ENCODE data around the gene SNAPC2.

SNAPC2 gene

DNA sequence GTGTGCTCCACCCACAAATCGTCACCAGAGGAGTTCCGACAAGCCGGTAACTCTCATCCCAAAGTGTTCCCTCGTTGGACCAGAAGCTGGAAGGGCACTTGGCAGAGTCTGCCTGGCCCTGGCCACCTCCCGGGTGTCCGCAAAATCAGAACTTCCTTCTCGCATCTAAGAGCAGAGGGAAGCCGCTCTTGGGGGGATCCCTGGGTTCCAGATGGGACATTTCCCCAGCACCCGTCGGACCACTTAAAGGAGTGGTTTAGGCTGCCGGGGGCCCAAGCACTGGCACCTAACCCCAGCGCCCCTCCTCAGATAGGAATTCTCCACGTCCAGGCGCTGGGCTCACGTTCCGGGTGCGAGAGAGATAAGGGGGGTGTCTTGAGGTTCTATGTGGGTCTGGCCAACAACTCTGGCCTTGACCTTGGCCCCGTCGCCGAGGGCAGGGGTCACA is 17.3 kb upstream of the SNAPC2 start:
- H3K27ac Mint-ChIP-seq: peak overlapping the region; percentile 96
- H3K4me1 Mint-ChIP-seq (ENCODE audit: low read depth): peaks cover 27% of the 10 kb centered on the region
- H3K36me3 Mint-ChIP-seq (ENCODE audit: low read depth): no peaks in the 10 kb centered on the region
- H3K27me3 Mint-ChIP-seq: no peaks in the 10 kb centered on the region
- peak overlapping the region; percentile 86 for H3K4me3 Mint-ChIP-seq
- no peaks in the 10 kb centered on the region for H3K9me3 Mint-ChIP-seq

DNA sequence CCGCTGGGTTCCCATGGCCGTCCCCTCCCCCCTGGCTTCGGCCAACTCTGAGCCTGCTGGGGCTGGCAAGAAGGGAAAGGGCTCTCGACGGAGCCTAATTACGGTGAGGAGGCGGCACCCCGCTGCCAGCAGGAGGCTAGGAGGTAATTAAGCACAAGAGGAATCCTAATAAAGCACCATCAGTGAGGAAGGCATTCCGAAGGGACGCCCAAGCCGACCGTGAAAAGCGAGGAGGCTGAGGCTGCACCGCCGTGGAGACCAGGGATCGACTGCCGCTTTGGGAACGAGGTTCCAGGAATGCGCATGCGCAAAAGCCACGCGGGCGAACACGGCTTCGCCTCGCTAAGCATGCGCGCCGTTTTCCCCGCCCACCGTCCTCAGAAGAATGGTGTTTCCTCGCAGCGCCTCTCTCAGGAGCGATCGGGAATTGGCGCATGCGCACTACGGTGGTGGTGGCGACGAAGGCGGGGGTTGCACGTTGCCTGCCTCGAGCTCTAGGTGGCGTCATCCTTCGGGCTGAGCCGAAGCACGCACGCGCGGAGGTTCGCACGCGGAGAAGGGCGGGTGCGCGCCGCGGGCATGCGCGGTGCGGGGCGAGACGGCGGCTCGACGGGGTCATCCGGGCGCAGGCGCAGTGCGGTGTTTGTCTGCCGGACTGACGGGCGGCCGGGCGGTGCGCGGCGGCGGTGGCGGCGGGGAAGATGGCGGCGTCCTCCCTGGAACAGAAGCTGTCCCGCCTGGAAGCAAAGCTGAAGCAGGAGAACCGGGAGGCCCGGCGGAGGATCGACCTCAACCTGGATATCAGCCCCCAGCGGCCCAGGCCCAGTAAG is 16.7 kb upstream of the SNAPC2 start, which contains the start of gene MAP2K7:
Gene MAP2K7 (plus strand): TSS at position 634 of the 830 bp plus-strand sequence. CDS start 68 bp downstream, at position 702.
- H3K36me3 Mint-ChIP-seq (ENCODE audit: low read depth): no peaks in the 10 kb centered on the region
- H3K9me3 Mint-ChIP-seq: no peaks in the 10 kb centered on the region
- peaks cover 27% of the 10 kb centered on the region for H3K4me1 Mint-ChIP-seq (ENCODE audit: low read depth)
- H3K27me3 Mint-ChIP-seq: no peaks in the 10 kb centered on the region
- peak within 1 kb of the TSS; percentile 86 for H3K4me3 Mint-ChIP-seq
- peak within 1 kb of the TSS; percentile 96 for H3K27ac Mint-ChIP-seq

DNA sequence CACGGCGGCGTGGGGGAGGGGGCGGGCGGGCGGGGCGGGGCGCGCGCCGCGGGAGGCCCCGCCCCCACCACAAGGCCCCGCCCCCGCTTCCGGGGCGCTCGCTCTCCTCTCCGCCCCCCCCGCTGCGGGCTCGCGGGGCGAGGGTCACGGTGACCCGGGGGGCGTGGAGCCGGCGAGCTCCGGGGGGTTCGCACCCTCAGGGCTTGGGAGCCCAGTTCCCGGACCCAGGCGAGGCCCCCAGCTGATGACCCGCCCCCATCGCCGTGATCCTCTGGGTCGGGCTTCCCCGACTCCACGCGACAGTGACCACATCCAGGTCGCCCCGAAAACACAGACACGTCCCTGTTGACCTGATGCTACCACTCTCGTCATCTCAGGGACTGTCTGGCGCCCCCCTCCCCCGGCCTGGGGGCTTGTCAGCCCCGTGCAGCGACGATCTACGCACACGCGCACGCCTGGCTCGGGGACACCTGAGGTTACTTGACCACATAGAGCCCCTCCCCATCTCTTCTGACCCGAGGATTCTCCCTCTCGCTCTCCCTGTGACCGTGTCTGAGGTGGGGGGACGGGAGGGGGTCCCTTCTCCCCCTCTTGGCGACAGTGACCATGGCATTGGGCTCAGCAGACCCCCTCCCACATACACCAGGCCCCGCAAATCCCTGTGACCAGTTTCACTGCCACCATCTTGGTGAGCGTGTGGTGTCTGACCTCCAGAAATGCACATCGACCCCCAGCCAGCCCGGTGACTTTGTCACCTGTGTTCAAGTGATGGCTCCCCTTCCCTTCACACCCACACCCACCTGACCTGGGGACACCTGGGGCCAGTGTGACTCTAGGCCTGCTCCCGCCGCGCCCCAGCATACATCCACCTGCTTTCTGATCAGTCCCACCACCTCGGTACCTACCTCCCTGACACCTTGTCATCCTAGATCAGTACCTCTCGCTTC is 15.8 kb upstream of the SNAPC2 start:
- H3K4me1 Mint-ChIP-seq (ENCODE audit: low read depth): peaks cover 27% of the 10 kb centered on the region
- H3K36me3 Mint-ChIP-seq (ENCODE audit: low read depth): no peaks in the 10 kb centered on the region
- H3K27me3 Mint-ChIP-seq: no peaks in the 10 kb centered on the region
- H3K9me3 Mint-ChIP-seq: no peaks in the 10 kb centered on the region
- H3K27ac Mint-ChIP-seq: peak overlapping the region; percentile 81
- peak overlapping the region; percentile 86 for H3K4me3 Mint-ChIP-seq

DNA sequence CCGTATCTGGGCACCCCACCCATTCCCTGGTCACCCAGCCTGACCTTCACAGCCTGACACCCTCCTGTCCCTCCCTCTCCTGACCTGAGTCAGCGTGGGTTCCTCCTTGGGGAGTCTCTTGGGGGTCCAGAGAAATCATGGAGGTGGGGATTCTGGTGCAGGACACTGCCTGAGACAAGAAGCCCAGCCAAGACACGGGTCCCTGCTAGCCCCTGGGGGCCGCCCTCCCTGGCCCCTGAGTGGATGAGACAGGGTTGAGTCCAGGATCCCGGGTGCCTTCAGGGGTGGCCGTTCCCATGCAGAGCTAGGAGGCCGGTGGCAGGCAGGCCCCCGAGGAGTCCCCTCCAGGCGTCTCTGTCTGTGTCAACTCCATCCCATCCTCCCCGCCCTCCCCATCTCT is 14.9 kb upstream of the SNAPC2 start:
- H3K4me1 Mint-ChIP-seq (ENCODE audit: low read depth): peaks cover 27% of the 10 kb centered on the region
- no peaks in the 10 kb centered on the region for H3K36me3 Mint-ChIP-seq (ENCODE audit: low read depth)
- no peaks in the 10 kb centered on the region for H3K9me3 Mint-ChIP-seq
- H3K4me3 Mint-ChIP-seq: peak overlapping the region; percentile 85
- no peaks in the 10 kb centered on the region for H3K27me3 Mint-ChIP-seq
- peak overlapping the region; percentile 81 for H3K27ac Mint-ChIP-seq

DNA sequence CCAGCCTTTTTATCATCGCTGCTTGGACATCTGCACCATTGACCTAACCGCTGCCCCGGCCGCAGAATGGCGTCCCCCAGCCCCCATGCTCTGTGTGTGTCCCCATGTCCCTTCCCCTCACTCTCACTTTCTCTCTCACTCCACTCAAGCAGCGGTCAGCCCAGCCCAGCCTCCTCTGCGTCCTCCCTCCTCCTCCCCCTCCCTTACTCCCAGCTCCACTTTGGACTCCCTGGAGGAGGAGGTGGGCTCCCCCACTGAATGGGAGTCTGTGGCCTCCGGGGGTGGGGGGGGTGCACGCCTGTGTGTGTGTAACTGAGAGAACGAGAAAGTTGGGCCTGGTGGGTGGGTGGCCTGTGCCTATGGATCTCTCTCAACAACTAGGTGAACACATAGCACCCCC is 14.3 kb upstream of the SNAPC2 start:
- no peaks in the 10 kb centered on the region for H3K9me3 Mint-ChIP-seq
- no peaks in the 10 kb centered on the region for H3K27me3 Mint-ChIP-seq
- H3K4me1 Mint-ChIP-seq (ENCODE audit: low read depth): peaks cover 27% of the 10 kb centered on the region
- peak overlapping the region; percentile 69 for H3K4me3 Mint-ChIP-seq
- H3K36me3 Mint-ChIP-seq (ENCODE audit: low read depth): peaks cover 5% of the 10 kb centered on the region
- peak overlapping the region; percentile 57 for H3K27ac Mint-ChIP-seq

DNA sequence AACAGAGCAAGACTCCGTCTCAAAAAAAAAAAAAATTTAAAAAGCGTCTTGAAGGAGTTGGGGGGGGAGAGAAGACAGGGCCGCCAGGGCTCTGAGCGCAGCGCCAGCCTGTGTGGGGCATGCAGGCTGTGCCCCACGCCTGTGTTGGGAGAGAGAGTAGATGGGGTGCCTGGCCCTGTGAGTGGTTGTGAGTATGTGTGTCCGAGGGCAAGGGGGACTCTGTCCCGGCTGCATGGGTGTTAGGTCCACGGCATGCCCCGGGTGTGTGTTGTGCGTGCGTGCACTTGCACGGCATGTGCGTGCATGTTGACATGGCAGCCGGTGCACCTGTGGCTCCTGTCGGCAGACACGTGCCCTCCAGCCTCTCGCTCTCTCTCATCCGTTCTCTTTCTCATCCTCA is 13.0 kb upstream of the SNAPC2 start:
- Mint-ChIP-seq H3K27ac (no peak overlapping the region), H3K4me3 (no peak overlapping the region)

DNA sequence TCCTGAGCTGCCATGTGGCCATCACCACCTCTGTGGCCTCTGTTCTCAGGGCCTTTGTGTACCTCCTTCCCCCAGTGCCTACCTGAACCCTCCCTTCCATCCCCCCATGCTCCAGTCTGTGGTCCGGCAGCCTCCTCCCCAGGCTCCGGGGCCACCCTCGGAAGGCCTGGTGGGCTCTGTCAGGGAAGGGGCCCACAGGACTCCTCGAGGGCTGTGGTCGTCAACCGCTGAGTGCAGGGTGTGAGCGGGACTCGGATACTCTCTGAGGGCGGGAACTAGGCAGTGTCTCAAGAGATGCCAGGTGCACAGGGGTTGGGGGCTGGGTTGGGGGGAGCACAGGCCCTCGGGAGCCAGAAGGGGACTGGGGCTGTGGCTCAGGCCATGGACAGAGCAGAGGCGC is 12.6 kb upstream of the SNAPC2 start:
- no peak overlapping the region for H3K27ac Mint-ChIP-seq
- no peaks in the 10 kb centered on the region for H3K27me3 Mint-ChIP-seq
- H3K4me3 Mint-ChIP-seq: no peak overlapping the region
- H3K4me1 Mint-ChIP-seq (ENCODE audit: low read depth): peaks cover 24% of the 10 kb centered on the region
- H3K9me3 Mint-ChIP-seq: no peaks in the 10 kb centered on the region
- H3K36me3 Mint-ChIP-seq (ENCODE audit: low read depth): peaks cover 12% of the 10 kb centered on the region

More for the DNA sequence above, 13.0 kb upstream of the SNAPC2 start:
- Mint-ChIP-seq H3K9me3 (no peaks in the 10 kb centered on the region), H3K27me3 (no peaks in the 10 kb centered on the region), H3K4me1 (ENCODE audit: low read depth) (peaks cover 27% of the 10 kb centered on the region), H3K36me3 (ENCODE audit: low read depth) (peaks cover 11% of the 10 kb centered on the region)

DNA sequence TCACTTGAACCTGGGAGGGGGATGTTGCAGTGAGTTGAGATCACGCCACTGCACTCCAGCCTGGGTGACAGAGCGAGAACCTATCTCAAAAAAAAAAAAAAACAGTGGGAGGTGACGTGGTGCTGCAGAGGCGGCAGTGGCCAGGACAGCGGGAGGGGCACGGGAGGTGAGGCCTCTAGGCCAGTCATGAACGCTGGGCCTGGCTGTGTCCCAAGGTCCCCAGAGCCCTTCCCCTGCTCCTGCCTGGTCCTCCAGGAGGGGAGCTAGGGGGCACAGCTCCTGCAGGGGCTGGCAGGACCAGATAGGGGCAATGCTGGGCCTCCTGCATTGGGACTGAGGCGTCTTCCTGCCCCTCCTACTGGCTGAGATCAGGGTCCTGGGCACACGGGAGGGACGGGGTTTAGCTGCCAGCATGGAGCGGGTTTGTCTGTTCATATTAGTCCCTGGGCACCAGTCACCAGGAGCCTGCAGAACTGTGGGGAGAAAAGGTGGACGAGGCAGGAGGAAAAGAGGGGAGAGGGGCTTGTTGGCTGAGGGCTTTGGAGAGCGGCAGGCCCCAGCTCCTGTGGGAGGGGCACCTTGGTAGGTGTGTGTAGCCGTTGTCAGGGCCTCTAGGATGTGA is 11.9 kb upstream of the SNAPC2 start:
- peaks cover 18% of the 10 kb centered on the region for H3K4me1 Mint-ChIP-seq (ENCODE audit: low read depth)
- H3K27ac Mint-ChIP-seq: no peak overlapping the region
- H3K27me3 Mint-ChIP-seq: no peaks in the 10 kb centered on the region
- no peak overlapping the region for H3K4me3 Mint-ChIP-seq
- peaks cover 17% of the 10 kb centered on the region for H3K36me3 Mint-ChIP-seq (ENCODE audit: low read depth)
- H3K9me3 Mint-ChIP-seq: no peaks in the 10 kb centered on the region

DNA sequence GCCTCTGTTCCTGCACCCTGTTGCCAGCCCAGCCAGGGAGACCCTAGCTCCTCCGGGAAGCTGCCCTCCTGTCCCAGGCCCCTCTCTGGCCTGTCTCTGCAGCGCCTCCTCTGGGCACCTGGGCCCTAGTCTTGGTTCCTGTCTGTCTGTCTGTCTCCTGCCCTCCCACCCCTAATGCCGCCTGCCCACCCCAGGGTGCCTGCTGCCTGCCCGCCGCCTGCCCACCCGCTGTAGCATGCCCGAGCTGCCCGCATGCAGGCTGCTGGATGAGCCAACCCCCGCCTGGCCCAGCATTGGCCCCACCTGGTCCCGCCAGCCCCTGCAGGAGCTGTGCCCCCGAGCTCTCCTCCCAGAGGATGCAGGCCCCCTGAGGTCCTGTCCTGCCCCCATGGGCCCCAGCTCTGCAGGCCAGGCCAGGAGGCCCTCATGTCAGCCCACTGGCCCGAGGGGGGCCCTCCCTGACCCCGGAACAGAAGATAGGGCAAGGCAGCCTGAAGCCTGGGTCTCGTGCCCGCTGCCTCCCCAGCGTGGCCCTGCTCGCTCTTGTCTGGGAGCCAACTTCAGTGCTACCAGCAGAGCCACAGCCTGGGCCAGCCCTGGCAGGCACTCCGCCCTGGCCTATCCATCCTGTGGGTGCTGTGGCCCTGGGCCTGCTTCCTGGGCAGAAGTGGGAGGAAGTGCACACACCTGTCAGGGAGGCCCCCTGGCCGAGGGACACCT is 11.2 kb upstream of the SNAPC2 start:
- H3K9me3 Mint-ChIP-seq: no peaks in the 10 kb centered on the region
- H3K27me3 Mint-ChIP-seq: no peaks in the 10 kb centered on the region
- peaks cover 17% of the 10 kb centered on the region for H3K36me3 Mint-ChIP-seq (ENCODE audit: low read depth)
- H3K27ac Mint-ChIP-seq: no peak overlapping the region
- no peak overlapping the region for H3K4me3 Mint-ChIP-seq
- peaks cover 13% of the 10 kb centered on the region for H3K4me1 Mint-ChIP-seq (ENCODE audit: low read depth)

DNA sequence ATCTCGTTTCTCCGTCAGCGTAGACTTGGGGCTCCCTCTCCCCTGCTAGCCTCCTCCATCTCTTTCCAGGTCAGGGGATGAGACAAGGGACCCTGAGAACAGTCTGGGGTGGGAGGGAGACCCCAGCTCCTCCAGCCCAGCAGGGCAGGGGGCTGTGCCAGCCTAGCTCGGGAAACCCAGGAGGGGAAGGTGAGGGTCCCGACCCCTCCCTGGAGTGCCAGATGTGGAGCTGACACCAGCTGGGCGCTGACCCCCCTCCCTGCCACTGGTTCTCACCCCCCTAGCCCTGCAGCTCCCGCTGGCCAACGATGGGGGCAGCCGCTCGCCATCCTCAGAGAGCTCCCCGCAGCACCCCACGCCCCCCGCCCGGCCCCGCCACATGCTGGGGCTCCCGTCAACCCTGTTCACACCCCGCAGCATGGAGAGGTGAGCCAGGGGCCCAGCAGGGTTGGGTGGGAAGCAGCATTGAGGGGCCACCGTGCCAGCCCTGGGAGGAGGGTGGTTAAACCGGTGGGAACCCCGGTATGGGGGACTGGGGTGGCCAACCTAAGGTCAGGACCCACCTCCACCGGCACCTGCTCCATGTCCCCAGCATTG is 10.6 kb upstream of the SNAPC2 start:
- peaks cover 11% of the 10 kb centered on the region for H3K4me1 Mint-ChIP-seq (ENCODE audit: low read depth)
- no peak overlapping the region for H3K27ac Mint-ChIP-seq
- H3K27me3 Mint-ChIP-seq: peaks cover 2% of the 10 kb centered on the region
- peaks cover 17% of the 10 kb centered on the region for H3K36me3 Mint-ChIP-seq (ENCODE audit: low read depth)
- no peaks in the 10 kb centered on the region for H3K9me3 Mint-ChIP-seq
- H3K4me3 Mint-ChIP-seq: no peak overlapping the region

DNA sequence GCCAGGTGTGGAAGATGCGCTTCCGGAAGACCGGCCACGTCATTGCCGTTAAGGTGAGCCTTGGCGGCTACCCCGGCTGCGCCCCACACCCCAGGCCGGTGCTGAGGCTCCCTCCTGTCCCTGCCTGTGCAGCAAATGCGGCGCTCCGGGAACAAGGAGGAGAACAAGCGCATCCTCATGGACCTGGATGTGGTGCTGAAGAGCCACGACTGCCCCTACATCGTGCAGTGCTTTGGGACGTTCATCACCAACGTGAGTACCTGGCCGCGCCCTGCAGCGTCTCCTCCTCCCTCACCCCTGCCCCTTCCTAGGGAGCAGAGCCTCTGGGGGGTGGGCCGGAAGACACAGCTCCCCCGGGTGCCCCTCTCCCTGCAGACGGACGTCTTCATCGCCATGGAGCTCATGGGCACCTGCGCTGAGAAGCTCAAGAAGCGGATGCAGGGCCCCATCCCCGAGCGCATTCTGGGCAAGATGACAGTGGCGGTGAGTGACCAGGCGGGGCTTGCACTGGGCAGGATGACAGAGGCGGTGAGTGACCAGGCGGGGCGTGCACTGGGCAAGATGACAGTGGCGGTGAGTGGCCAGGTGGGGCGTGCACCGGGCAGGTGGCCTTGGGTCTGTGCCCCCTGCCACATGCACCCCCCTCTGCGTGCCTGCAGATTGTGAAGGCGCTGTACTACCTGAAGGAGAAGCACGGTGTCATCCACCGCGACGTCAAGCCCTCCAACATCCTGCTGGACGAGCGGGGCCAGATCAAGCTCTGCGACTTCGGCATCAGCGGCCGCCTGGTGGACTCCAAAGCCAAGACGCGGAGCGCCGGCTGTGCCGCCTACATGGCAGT is 9.6 kb upstream of the SNAPC2 start:
- H3K27ac Mint-ChIP-seq: no peak overlapping the region
- no peak overlapping the region for H3K4me3 Mint-ChIP-seq
- H3K36me3 Mint-ChIP-seq (ENCODE audit: low read depth): peaks cover 17% of the 10 kb centered on the region
- H3K4me1 Mint-ChIP-seq (ENCODE audit: low read depth): peaks cover 5% of the 10 kb centered on the region
- peaks cover 12% of the 10 kb centered on the region for H3K27me3 Mint-ChIP-seq
- H3K9me3 Mint-ChIP-seq: no peaks in the 10 kb centered on the region

DNA sequence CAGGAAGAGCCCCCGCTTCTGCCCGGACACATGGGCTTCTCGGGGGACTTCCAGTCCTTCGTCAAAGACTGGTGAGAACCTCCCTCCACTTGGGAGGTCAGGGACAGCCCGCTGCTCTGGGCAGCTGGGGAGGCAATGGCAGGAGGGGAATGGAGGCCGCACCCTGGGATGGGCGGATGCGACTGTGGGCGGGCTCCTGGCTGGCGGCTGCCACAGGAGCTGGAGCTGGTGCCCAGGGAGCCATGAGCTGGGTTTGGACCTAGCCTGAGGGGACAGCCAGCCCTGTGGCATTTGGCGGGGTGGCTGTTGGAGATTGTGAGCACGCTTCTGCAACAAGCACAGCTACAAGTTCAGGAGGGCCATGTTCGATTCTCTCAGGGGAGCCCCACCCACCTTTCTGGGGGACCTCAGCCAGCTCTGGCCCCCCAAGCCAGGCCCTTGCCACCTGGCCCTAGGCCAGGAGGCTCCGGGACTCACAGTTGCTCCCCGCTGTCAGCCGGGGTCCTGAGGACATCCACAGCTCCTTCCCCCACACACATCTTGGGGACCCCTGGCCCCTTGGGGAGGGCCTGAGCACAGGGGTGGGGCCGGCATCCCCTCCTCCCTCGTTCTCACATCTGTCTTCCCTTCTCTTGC is 8.5 kb upstream of the SNAPC2 start:
- Mint-ChIP-seq H3K9me3 (no peaks in the 10 kb centered on the region), H3K36me3 (ENCODE audit: low read depth) (peaks cover 17% of the 10 kb centered on the region), H3K4me3 (no peak overlapping the region), H3K27me3 (peaks cover 16% of the 10 kb centered on the region), H3K4me1 (ENCODE audit: low read depth) (peaks cover 7% of the 10 kb centered on the region), H3K27ac (no peak overlapping the region)

DNA sequence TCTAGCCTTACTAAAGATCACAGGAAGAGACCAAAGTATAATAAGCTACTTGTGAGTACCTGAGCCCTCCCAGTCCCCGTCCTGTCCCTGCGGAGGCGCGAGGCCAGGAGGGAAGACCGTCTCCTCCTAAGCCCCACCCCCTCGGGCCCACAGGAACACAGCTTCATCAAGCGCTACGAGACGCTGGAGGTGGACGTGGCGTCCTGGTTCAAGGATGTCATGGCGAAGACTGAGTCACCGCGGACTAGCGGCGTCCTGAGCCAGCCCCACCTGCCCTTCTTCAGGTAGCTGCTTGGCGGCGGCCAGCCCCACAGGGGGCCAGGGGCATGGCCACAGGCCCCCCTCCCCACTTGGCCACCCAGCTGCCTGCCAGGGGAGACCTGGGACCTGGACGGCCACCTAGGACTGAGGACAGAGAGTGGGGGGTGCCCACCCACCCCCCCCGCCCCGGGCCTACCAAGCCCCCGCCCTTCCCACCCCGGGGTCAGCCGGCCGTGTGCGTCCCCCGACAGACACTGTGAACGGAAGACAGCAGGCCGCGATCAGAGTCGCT is 7.9 kb upstream of the SNAPC2 start:
- H3K9me3 Mint-ChIP-seq: no peaks in the 10 kb centered on the region
- peaks cover 17% of the 10 kb centered on the region for H3K36me3 Mint-ChIP-seq (ENCODE audit: low read depth)
- H3K4me1 Mint-ChIP-seq (ENCODE audit: low read depth): peaks cover 11% of the 10 kb centered on the region
- H3K27ac Mint-ChIP-seq: no peak overlapping the region
- H3K4me3 Mint-ChIP-seq: no peak overlapping the region
- H3K27me3 Mint-ChIP-seq: peaks cover 20% of the 10 kb centered on the region
